HepG2 (cell line): Measurements from ENCODE around the gene VAMP2. TPM values are rescaled to one million over a fixed set of nuclear protein-coding genes. Genes with fewer than 3 reads are reported as not detected.

Experiments used
- ARNT ChIP-seq: fragments of 450-650 bp; IDR thresholded peaks from 2 replicates; pipeline ENCODE4 v1.6.1; 2017
- NFAT5 ChIP-seq: sonication (generic); formaldehyde crosslinking; IDR thresholded peaks from 2 replicates; pipeline ENCODE4 v1.4.0; 2020; ENCODE audit warnings: missing genetic modification reagents
- STAT6 ChIP-seq: sonication (generic); formaldehyde crosslinking; IDR thresholded peaks from 2 replicates; pipeline ENCODE4 v1.4.0; 2020; ENCODE audit warnings: missing genetic modification reagents, mild to moderate bottlenecking, borderline replicate concordance
- TCF7 ChIP-seq: sonication (generic); IDR thresholded peaks from 2 replicates; pipeline ENCODE4 v1.6.1; 2016; ENCODE audit warnings: antibody characterized with exemption, low read depth
- ZMYM3 ChIP-seq: sonication (generic); formaldehyde crosslinking; IDR thresholded peaks from 2 replicates; pipeline ENCODE4 v1.5.1; 2020; ENCODE audit warnings: mild to moderate bottlenecking, missing genetic modification reagents
- ZNF281 ChIP-seq: sonication (generic); formaldehyde crosslinking; IDR thresholded peaks from 2 replicates; pipeline ENCODE4 v1.4.0; 2020; ENCODE audit warnings: missing genetic modification reagents, borderline replicate concordance
- ZNF619 ChIP-seq: sonication (generic); formaldehyde crosslinking; IDR thresholded peaks from 2 replicates; pipeline ENCODE4 v1.4.0; 2020; ENCODE audit warnings: mild to moderate bottlenecking, missing genetic modification reagents
- ZNF660 ChIP-seq: sonication (generic); formaldehyde crosslinking; IDR thresholded peaks from 2 replicates; pipeline ENCODE4 v1.5.1; 2020; ENCODE audit warnings: mild to moderate bottlenecking, low read depth, missing genetic modification reagents, borderline replicate concordance
- ZNF776 ChIP-seq: sonication (generic); formaldehyde crosslinking; IDR thresholded peaks from 2 replicates; pipeline ENCODE4 v1.4.0; 2020; ENCODE audit warnings: mild to moderate bottlenecking, missing genetic modification reagents
- polyA plus RNA-seq, 8 experiments: library from polyadenylated mRNA; depleted of rRNA in 3 of 8; stranded (reverse) in 7 of 8; unstranded in 1 of 8; fragments of >200 nt; fragmentation: Illumina TruSeq in 4 of 8; extraction: Trizol in 4 of 8; gene quantifications; 2 replicates each; pipeline versions ENCODE4 v1.2.1 to v1.2.3, GENCODE V29; 2011 to 2016; ENCODE audit warnings: low read depth in 4 of 8, missing spikeins in 1 of 8, mixed read lengths in 1 of 8; ENCODE audit not compliant: insufficient read depth in 1 of 8
- total RNA-seq, 5 experiments: library from RNA; depleted of rRNA; stranded (reverse); fragments of >200 nt; fragmentation: Illumina TruSeq; extraction: Trizol; gene quantifications; 2 replicates each; pipeline ENCODE4 v1.2.3, GENCODE V29; 2016; ENCODE audit warnings: low read depth in 1 of 5
- TF ChIP-seq, protein P1 (sequence below), 2 experiments: sonication (generic) in 1 of 2; formaldehyde crosslinking in 1 of 2; IDR thresholded peaks; 2 replicates each; pipeline versions ENCODE4 v1.6.1 to v1.9.0; 2014 to 2022; ENCODE audit warnings: antibody characterized with exemption in 1 of 2, borderline replicate concordance in 1 of 2, inconsistent platforms in 1 of 2, low read depth in 1 of 2, missing genetic modification reagents in 1 of 2

VAMP2 gene
- total and polyA plus RNA-seq, 2 of the 13 experiments (the other 11 are each of a cell fraction or from before 2014, with no cell fraction given) = 3.9 to 17.2 TPM

- TF ChIP-seq NFAT5 (CRISPR knock-in tag) (no peak), ZMYM3 (CRISPR knock-in tag) (no peak), ZNF660 (CRISPR knock-in tag) (no peak), ZNF776 (CRISPR knock-in tag) (peak; percentile 79; the same call in 1 of the 2 replicates), ARNT (no peak), STAT6 (CRISPR knock-in tag) (no peak), TCF7 (no peak), ZNF619 (CRISPR knock-in tag) (no peak), ZNF281 (CRISPR knock-in tag) (peak; percentile 9; the same call in 1 of the 2 replicates)
- TF ChIP-seq, protein P1, sequence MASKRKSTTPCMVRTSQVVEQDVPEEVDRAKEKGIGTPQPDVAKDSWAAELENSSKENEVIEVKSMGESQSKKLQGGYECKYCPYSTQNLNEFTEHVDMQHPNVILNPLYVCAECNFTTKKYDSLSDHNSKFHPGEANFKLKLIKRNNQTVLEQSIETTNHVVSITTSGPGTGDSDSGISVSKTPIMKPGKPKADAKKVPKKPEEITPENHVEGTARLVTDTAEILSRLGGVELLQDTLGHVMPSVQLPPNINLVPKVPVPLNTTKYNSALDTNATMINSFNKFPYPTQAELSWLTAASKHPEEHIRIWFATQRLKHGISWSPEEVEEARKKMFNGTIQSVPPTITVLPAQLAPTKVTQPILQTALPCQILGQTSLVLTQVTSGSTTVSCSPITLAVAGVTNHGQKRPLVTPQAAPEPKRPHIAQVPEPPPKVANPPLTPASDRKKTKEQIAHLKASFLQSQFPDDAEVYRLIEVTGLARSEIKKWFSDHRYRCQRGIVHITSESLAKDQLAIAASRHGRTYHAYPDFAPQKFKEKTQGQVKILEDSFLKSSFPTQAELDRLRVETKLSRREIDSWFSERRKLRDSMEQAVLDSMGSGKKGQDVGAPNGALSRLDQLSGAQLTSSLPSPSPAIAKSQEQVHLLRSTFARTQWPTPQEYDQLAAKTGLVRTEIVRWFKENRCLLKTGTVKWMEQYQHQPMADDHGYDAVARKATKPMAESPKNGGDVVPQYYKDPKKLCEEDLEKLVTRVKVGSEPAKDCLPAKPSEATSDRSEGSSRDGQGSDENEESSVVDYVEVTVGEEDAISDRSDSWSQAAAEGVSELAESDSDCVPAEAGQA (IDR thresholded peaks at IDR 0.05; ENCODE audit: low read depth) = no peak
- TF ChIP-seq, protein P1 (CRISPR knock-in tag; IDR thresholded peaks at IDR 0.05; ENCODE audit: borderline replicate concordance) = no peak
These were observed 40.9 kb downstream of the VAMP2 start (continued) for GRCh38 chr17:8121681-8122421.
